Aorta (tissue), 5 donors: ENCODE data around the gene ACVR1B. TPM values are rescaled to one million over a fixed set of nuclear protein-coding genes. Genes with fewer than 3 reads are reported as not detected.
A peak's percentile ranks its signal among the peaks of the same experiment; 100 is the strongest.

ENCODE experiments used
- ATAC-seq: fragments of 200-7000 bp; cut with Tn5 transposase; one replicate; pipeline ENCODE4 v1.9.1; 2022; ENCODE audit warnings: moderate library complexity; ENCODE audit not compliant: low FRiP score
- DNase-seq, 2 donors: peaks; one replicate each; pipeline ENCODE4 v3.0.0-alpha.2; 2020
- H3K27ac ChIP-seq, 2 donors: one replicate each; pipeline ENCODE4 v1.5.1; 2013; ENCODE audit warnings: low read length in 2 of 2, mild to moderate bottlenecking in 2 of 2, moderate library complexity in 2 of 2, control low read depth in 1 of 2, inconsistent platforms in 1 of 2, low read depth in 1 of 2
- H3K27me3 ChIP-seq, 2 donors: one replicate each; pipeline ENCODE4 v1.6.1; 2013; ENCODE audit warnings: control low read depth in 1 of 2, low read length in 1 of 2, mild to moderate bottlenecking in 1 of 2, moderate library complexity in 1 of 2; ENCODE audit not compliant: insufficient read depth in 2 of 2, control insufficient read depth in 1 of 2
- H3K36me3 ChIP-seq, 2 donors: one replicate each; pipeline ENCODE4 v1.6.1; 2013; ENCODE audit warnings: control low read depth in 1 of 2, low read length in 1 of 2, mild to moderate bottlenecking in 1 of 2; ENCODE audit not compliant: insufficient read depth in 2 of 2, control insufficient read depth in 1 of 2
- H3K4me1 ChIP-seq, 2 donors: one replicate each; pipeline ENCODE4 v1.6.1; 2013; ENCODE audit warnings: low read length in 2 of 2, control low read depth in 1 of 2, mild to moderate bottlenecking in 1 of 2, moderate library complexity in 1 of 2; ENCODE audit not compliant: insufficient read depth in 2 of 2, control insufficient read depth in 1 of 2
- H3K4me3 ChIP-seq, 2 donors: one replicate each; pipeline ENCODE4 v1.5.1; 2013; ENCODE audit warnings: low read length in 2 of 2, control low read depth in 1 of 2, mild to moderate bottlenecking in 1 of 2
- H3K9me3 ChIP-seq: one replicate; pipeline ENCODE4 v1.6.1; 2013; ENCODE audit warnings: mild to moderate bottlenecking, low read length; ENCODE audit not compliant: control insufficient read depth
- WGBS, 2 donors: extraction: QIAGEN DNeasy Blood & Tissue Kit; methylation state at CpG; one replicate each; pipeline ENCODE4 v1.1.7; 2013; 5-methylcytosine and 5-hydroxymethylcytosine counted together
- intact Hi-C, 2 donors: fragments of 100-400 bp; cut with DNase I; formaldehyde crosslinking; loops; one replicate each; pipeline versions ENCODE4 v1.14.2 to v1.15.0; 2022
- polyA plus RNA-seq, 2 donors: library from polyadenylated mRNA; stranded (reverse); fragments of 200-250 nt; gene quantifications; one replicate each; pipeline ENCODE4 v1.2.3, GENCODE V29; 2013
- total RNA-seq, 2 donors: library from RNA; stranded (reverse); fragmentation: NEBNext Ultra II Directional; extraction: Animal tissue kit (Norgen Biotek cat#: 25700); gene quantifications; one replicate each; pipeline ENCODE4 v1.2.1, GENCODE V29; 2021
- donor health status: healthy with polysubstance abuse.
- donor health status: Bipolar disorder and iron deficiency.
- donor health status: DM: no; HTN: no; CAD: no.
- donor health status: DM: no; HTN: no; CAD: no.
- donor health status: DM: yes; HTN: yes; CAD: no.

Gene ACVR1B
- total and polyA plus RNA-seq, 4 donors = 2.3 to 24.5 (median 15.4) TPM

DNA sequence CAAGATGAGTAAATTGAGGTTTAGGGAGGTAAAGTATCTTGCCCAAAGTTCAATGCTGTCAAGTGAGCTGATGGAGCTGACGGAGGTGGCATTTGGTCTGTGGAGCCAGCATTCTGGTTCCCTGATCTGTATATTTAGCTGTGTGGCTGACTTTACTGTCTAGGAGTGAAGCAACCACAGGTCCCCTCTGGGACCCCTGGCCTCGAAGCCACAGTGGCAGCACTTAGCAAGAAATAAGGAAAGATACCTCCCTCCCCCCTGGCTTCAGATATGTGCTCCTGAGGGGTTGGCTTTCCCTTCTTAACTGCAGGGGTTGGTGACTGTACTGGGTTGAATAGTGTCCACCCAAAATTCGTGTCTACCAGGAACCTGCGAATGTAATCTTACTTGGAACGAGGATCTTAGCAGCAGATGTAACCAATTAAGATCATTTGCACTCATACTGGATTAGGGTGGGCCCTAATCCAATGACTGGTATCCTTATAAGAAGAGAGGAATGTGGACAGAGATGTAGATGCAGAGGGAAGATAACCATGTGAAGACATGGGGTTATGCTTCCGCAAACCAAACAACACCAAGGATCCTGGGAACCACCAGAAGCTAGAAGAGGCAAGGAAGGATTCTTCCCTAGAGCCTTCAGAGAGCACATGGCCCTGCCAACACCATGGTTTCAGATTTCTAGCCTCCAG lies 2.0 kb upstream of the ACVR1B start:
- DNase-seq = no peak
- no peak overlapping the region for H3K4me3 ChIP-seq
- H3K9me3 ChIP-seq = no peaks in the 10 kb centered on the region
- H3K36me3 ChIP-seq = no peaks in the 10 kb centered on the region
- no peak for ATAC-seq
- H3K27me3 ChIP-seq = no peaks in the 10 kb centered on the region
- no peak overlapping the region for H3K27ac ChIP-seq
- 83 to 87% methylated on average over 6 of the region's 6 CpGs for WGBS, 2 donors
- no peaks in the 10 kb centered on the region for H3K4me1 ChIP-seq
- intact Hi-C loops = no loop called here

DNA sequence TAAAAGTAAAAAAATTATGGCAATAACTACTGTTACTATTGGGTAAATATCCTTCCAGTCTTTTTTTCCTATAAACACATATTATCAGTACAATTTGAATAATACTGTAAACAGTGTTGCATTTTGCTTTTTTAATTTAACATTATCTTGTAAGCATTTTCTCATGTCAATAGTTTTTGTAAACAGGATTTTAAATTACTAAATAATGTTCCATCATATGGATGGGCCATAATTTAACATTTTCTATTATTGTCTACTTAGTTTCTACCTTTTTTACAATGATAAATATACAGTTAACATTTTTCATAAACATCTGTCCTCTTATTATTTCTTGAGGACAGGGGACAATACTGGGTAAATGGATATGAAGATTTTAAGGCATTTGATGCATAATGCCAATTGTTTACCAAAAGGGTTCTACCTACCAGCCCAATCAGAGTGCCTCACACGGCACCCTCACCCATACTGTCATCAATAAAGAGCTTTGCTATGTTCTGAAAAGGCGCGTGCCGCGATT lies 759 bp upstream of the ACVR1B start:
- Histone ChIP-seq H3K4me1 (peaks cover 0 to 2% of the 10 kb centered on the region in 2 donors), H3K4me3 (peak overlapping the region; percentile 0 to 24), H3K36me3 (no peaks in the 10 kb centered on the region), H3K27me3 (no peaks in the 10 kb centered on the region), H3K9me3 (no peaks in the 10 kb centered on the region), H3K27ac (no peak overlapping the region)
- WGBS, 2 donors = 1 to 2% methylated on average over 5 of the region's 5 CpGs
- intact Hi-C loops = no loop called here
- DNase-seq = no peak
- no peak for ATAC-seq

DNA sequence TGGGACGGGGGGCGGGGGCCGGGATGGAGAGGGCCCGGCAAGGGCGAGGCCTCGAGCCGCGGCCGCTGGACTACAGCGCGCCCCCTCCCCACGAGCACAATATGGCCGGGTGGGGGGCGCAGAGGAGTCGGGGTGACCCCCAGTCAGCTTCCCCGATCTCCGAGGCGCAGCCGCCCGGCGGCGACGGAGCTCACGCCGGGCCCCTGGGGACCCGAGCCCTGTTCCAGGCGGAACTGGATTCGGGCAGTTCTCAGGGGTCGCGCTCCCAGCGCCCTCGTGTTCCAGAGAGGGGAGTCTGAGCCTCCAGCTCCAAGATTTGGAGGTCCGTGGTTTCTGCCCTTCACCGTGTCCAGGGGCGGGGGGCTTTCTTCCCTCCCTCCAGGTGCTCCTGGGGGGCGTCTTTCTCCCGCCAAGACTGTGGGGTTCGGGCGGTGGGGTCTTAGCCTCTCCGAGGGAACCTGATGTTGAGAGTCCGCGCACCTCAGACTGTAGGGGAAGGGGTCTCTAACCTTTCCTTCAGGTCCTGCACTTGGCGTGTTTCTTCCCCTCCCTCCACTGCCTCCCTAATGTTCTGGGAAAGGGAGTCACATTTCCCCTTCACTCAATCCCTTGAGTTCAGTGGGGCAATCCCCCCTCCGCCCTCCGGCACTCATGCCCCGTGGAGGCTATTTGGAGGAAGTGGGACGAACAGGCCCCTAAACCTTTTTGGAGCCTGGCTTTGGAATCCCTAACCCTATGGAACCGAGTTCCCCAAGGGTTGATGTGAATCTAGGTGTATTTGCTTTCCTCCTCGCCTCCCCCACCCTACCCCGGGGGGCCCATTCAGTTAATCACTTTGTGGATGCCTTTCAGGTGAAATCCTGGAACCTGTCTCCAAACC lies 584 bp downstream of the ACVR1B start:
- 1% methylated on average over 31 to 50 of the region's 50 CpGs for WGBS, 2 donors
- peak; percentile 64 to 74 for DNase-seq

DNA sequence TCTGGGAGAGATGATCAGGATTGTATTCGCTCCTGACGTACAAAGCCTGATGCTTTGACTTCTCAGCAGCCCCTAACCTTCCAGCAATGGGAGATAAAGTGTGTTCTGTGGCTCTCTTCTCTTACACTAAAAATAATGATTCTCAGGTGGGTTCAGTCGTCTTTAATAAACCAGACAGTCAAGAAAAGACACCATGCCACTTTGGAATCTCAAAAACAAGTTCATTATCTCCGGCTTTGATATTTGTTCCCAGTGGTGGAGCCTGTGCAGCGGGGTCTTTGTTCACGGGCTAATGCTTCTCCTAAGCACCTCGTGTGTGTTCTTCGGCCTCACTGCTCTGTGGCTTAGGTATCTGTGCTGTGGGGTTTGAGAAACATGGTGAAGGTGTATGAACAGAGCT lies 1.6 kb downstream of the ACVR1B start:
- peak overlapping the region; percentile 67 to 99 for H3K4me3 ChIP-seq
- H3K4me1 ChIP-seq = peaks cover 0 to 2% of the 10 kb centered on the region in 2 donors
- ATAC-seq (no peak), DNase-seq (no peak)
- H3K9me3 ChIP-seq = no peaks in the 10 kb centered on the region
- H3K27me3 ChIP-seq = no peaks in the 10 kb centered on the region
- H3K36me3 ChIP-seq = no peaks in the 10 kb centered on the region
- intact Hi-C loops = no loop called here
- H3K27ac ChIP-seq = peak overlapping the region in 1 of 2 donors; percentile 70
- 25% methylated on average over 8 of the region's 8 CpGs for WGBS, 2 donors

More for the DNA sequence above, 584 bp downstream of the ACVR1B start:
- Histone ChIP-seq H3K27me3 (no peaks in the 10 kb centered on the region), H3K27ac (peak overlapping the region; percentile 7 to 16), H3K9me3 (no peaks in the 10 kb centered on the region), H3K4me3 (peak overlapping the region; percentile 73 to 99), H3K36me3 (no peaks in the 10 kb centered on the region), H3K4me1 (peaks cover 0 to 2% of the 10 kb centered on the region in 2 donors)
- intact Hi-C loops = no loop called here
- ATAC-seq = peak; percentile 64

- intact Hi-C loops = no loop called here
These were observed 2.4 kb downstream of the ACVR1B start for GRCh38 chr12:51953864-51954263.

DNA sequence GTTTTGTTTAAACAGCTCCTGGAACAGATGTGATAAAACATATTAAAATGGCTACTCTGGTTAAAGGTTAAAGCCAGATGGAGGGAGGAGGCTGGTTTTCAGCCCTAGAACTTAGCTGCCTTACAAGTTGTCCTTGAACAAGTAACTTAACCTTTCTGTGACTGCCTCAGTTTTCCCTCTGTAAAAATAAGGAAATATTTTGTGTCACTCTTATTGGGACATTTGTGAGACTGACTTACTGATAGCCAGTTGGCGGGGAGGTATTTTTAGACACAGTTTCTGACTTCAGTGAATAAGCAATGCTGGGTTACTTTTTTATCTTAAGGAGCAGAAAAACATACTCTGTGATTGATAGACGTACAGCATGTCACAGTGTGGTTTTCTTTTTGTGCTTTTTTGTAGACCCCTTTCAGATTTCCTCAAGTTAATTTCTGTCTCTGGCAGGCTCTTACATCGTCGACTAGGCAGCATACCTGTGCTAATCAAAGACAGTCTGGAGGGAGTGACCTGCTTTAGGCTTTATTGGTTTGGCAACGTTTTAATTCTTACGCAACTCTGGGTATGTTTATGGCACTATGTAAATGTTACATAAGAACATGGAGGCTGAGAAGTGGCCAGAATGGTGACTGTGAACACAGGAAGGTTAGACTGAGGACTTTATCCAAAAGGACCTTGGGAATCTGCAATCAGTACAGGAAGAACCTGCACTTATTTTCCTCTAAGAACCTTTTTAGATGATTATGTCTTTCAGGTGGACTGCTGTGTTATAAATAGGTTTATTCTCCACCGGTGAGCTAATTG lies 3.3 kb downstream of the ACVR1B start:
- WGBS, 2 donors = 8 to 10% methylated on average over 7 of the region's 7 CpGs
- no peak for ATAC-seq
- H3K4me1 ChIP-seq = peaks cover 0 to 4% of the 10 kb centered on the region in 2 donors
- intact Hi-C loops = no loop called here
- DNase-seq = no peak
- H3K27me3 ChIP-seq = no peaks in the 10 kb centered on the region
- H3K9me3 ChIP-seq = no peaks in the 10 kb centered on the region
- H3K4me3 ChIP-seq = no peak overlapping the region
- H3K27ac ChIP-seq = peak overlapping the region; percentile 11 to 69
- H3K36me3 ChIP-seq = no peaks in the 10 kb centered on the region

More at GRCh38 chr12:51953864-51954263, 2.4 kb downstream of the ACVR1B start:
- no peaks in the 10 kb centered on the region for H3K36me3 ChIP-seq
- ATAC-seq (no peak), DNase-seq (no peak)
- no peak overlapping the region for H3K4me3 ChIP-seq
- H3K27me3 ChIP-seq = no peaks in the 10 kb centered on the region
- 4 to 5% methylated on average over 4 of the region's 4 CpGs for WGBS, 2 donors
- H3K4me1 ChIP-seq = peaks cover 0 to 2% of the 10 kb centered on the region in 2 donors
- peak overlapping the region; percentile 6 to 61 for H3K27ac ChIP-seq
- no peaks in the 10 kb centered on the region for H3K9me3 ChIP-seq

- Histone ChIP-seq H3K4me3 (no peak overlapping the region), H3K4me1 (peaks cover 0 to 4% of the 10 kb centered on the region in 2 donors), H3K27ac (no peak overlapping the region), H3K36me3 (peaks cover 0 to 3% of the 10 kb centered on the region in 2 donors), H3K9me3 (no peaks in the 10 kb centered on the region), H3K27me3 (no peaks in the 10 kb centered on the region)
- DNase-seq = no peak
- intact Hi-C loops = no loop called here
- ATAC-seq = no peak
- 59 to 71% methylated on average over 1 of the region's 1 CpG for WGBS, 2 donors
These were observed 4.2 kb downstream of the ACVR1B start for GRCh38 chr12:51955702-51956101.

DNA sequence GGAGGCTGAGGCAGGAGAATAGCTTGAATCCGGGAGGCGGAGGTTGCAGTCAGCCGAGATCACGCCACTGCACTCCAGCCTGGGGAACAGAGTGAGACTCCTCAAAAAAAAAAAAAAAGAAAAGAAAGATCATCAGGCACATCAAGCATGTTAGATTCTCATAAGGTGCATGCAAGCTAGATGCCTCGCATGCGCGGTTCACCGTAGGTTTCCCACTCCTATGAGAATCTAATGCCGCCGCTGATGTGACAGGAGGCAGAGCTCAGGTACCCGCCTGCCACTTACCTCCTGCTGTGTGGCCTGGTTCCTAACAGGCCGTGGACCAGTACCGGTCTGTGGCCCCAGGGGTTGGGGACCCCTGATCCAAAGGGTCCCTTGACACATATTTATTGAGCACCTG lies 7.0 kb downstream of the ACVR1B start:
- peaks cover 0 to 4% of the 10 kb centered on the region in 2 donors for H3K4me1 ChIP-seq
- ATAC-seq (no peak), DNase-seq (no peak)
- H3K27ac ChIP-seq = no peak overlapping the region
- peaks cover 0 to 3% of the 10 kb centered on the region in 2 donors for H3K36me3 ChIP-seq
- no peak overlapping the region for H3K4me3 ChIP-seq
- 97% methylated on average over 13 of the region's 13 CpGs for WGBS, 2 donors
- H3K27me3 ChIP-seq = no peaks in the 10 kb centered on the region
- intact Hi-C loops = no loop called here
- H3K9me3 ChIP-seq = no peaks in the 10 kb centered on the region
